GM23338 (cell line): ENCODE data around the gene SPECC1. TPM values are rescaled to one million over a fixed set of nuclear protein-coding genes. Genes with fewer than 3 reads are reported as not detected.

Experiments used
- ATAC-seq: fragments of 200-7000 bp; cut with Tn5 transposase; 3 replicates; pipeline ENCODE4 v1.9.1; 2020
- DNase-seq: peaks from one replicate; pipeline ENCODE4 v3.0.0-alpha.2; 2015; ENCODE audit warnings: low spot score
- H2AFZ ChIP-seq: fragments of 200-600 bp; sonication (generic); 2 replicates; pipeline ENCODE4 v1.8.0; 2016; ENCODE audit warnings: antibody characterized with exemption, mild to moderate bottlenecking, moderate library complexity
- H3F3A ChIP-seq: fragments of 200-600 bp; sonication (generic); replicated peaks from 2 replicates; pipeline ENCODE4 v1.8.0; 2017; ENCODE audit warnings: antibody characterized with exemption, mixed run types, low read depth
- H3K27ac ChIP-seq: fragments of 200-600 bp; sonication (generic); 2 replicates; pipeline ENCODE4 v1.6.1; 2016; ENCODE audit warnings: low read depth
- H3K27me3 ChIP-seq: fragments of 200-600 bp; sonication (generic); 2 replicates; pipeline ENCODE4 v1.8.0; 2016; ENCODE audit warnings: mild to moderate bottlenecking, mixed run types, moderate library complexity; ENCODE audit not compliant: insufficient read depth
- H3K36me3 ChIP-seq: fragments of 200-600 bp; sonication (generic); 2 replicates; pipeline ENCODE4 v1.8.0; 2016; ENCODE audit warnings: mild to moderate bottlenecking; ENCODE audit not compliant: insufficient read depth
- H3K4me1 ChIP-seq: fragments of 200-600 bp; sonication (generic); 2 replicates; pipeline ENCODE4 v1.8.0; 2016; ENCODE audit warnings: mild to moderate bottlenecking, moderate library complexity; ENCODE audit not compliant: insufficient read depth
- H3K4me2 ChIP-seq: fragments of 200-600 bp; sonication (generic); 2 replicates; pipeline ENCODE4 v1.7.1; 2017; ENCODE audit warnings: mixed run types
- H3K4me3 ChIP-seq: fragments of 200-600 bp; sonication (generic); 2 replicates; pipeline ENCODE4 v1.6.1; 2016; ENCODE audit warnings: mixed run types
- H3K79me2 ChIP-seq: fragments of 200-600 bp; sonication (generic); replicated peaks from 2 replicates; pipeline ENCODE4 v1.8.0; 2017; ENCODE audit warnings: mild to moderate bottlenecking; ENCODE audit not compliant: insufficient read depth
- H3K9me2 ChIP-seq: fragments of 200-600 bp; sonication (generic); 2 replicates; pipeline ENCODE4 v1.8.0; 2017; ENCODE audit not compliant: insufficient read depth
- H4K20me1 ChIP-seq: fragments of 200-600 bp; sonication (generic); replicated peaks from 2 replicates; pipeline ENCODE4 v1.8.0; 2017; ENCODE audit warnings: mild to moderate bottlenecking; ENCODE audit not compliant: insufficient read depth
- H3K27ac Mint-ChIP-seq: 2 replicates; pipeline ENCODE4 v1.8.0; 2020; ENCODE audit warnings: inconsistent platforms, mild to moderate bottlenecking, moderate library complexity, mixed read lengths
- H3K27me3 Mint-ChIP-seq: 3 replicates; pipeline ENCODE4 v1.8.0; 2022; ENCODE audit warnings: low read depth, mild to moderate bottlenecking, moderate library complexity, mixed read lengths, inconsistent platforms; ENCODE audit not compliant: insufficient read depth, poor library complexity
- H3K36me3 Mint-ChIP-seq: 3 replicates; pipeline ENCODE4 v1.8.0; 2021; ENCODE audit warnings: low read depth, mild to moderate bottlenecking, inconsistent platforms, moderate library complexity, mixed read lengths
- H3K4me1 Mint-ChIP-seq: 3 replicates; pipeline ENCODE4 v1.8.0; 2020; ENCODE audit warnings: mild to moderate bottlenecking, inconsistent platforms, mixed read lengths
- H3K4me3 Mint-ChIP-seq: 3 replicates; pipeline ENCODE4 v1.8.0; 2021; ENCODE audit warnings: moderate library complexity, mild to moderate bottlenecking, inconsistent platforms, mixed read lengths
- H3K9me3 Mint-ChIP-seq: 3 replicates; pipeline ENCODE4 v1.8.0; 2020; ENCODE audit warnings: moderate library complexity, mild to moderate bottlenecking, inconsistent platforms, mixed read lengths
- CREB1 ChIP-seq: fragments of 250-450 bp; sonication (Bioruptor Pico); IDR thresholded peaks from 2 replicates; pipeline ENCODE4 v1.5.0; 2020; ENCODE audit warnings: low read depth, mild to moderate bottlenecking, moderate library complexity
- EZH2 ChIP-seq: fragments of 200-600 bp; sonication (generic); IDR thresholded peaks from one replicate; pipeline ENCODE4 v1.8.0; 2017; ENCODE audit warnings: antibody characterized with exemption, mild to moderate bottlenecking, low read depth; ENCODE audit not compliant: unreplicated experiment
- EZH2phosphoT487 ChIP-seq: fragments of 200-600 bp; sonication (generic); IDR thresholded peaks from one replicate; pipeline ENCODE4 v1.8.1; 2018; ENCODE audit warnings: antibody characterized with exemption; ENCODE audit not compliant: unreplicated experiment
- JUNB ChIP-seq: IDR thresholded peaks from one replicate; pipeline ENCODE4 v1.6.1; 2016; ENCODE audit warnings: antibody characterized with exemption; ENCODE audit not compliant: unreplicated experiment
- STAT1 ChIP-seq: IDR thresholded peaks from one replicate; pipeline ENCODE4 v1.6.1; 2016; ENCODE audit warnings: antibody characterized with exemption; ENCODE audit not compliant: unreplicated experiment
- ZNF331 ChIP-seq: fragments of 250-450 bp; sonication (Bioruptor Pico); IDR thresholded peaks from 2 replicates; pipeline ENCODE4 v1.5.0; 2020; ENCODE audit warnings: low read depth, mild to moderate bottlenecking, moderate library complexity
- polyA plus RNA-seq: library from polyadenylated mRNA; unstranded; fragments of >200 nt; fragmentation: Nextera tagmentation; extraction: Ambion mirVana; gene quantifications from 2 replicates; pipeline ENCODE4 v1.2.1, GENCODE V29; 2016
- total RNA-seq: library from RNA; depleted of rRNA; stranded (reverse); fragments of >200 nt; shearing (Covaris generic); gene quantifications from 2 replicates; pipeline ENCODE4 v1.2.3, GENCODE V29; 2014
- TF ChIP-seq, protein P1 (sequence below): IDR thresholded peaks from one replicate; pipeline ENCODE4 v1.6.1; 2018; ENCODE audit warnings: antibody characterized with exemption; ENCODE audit not compliant: unreplicated experiment
- TF ChIP-seq, protein P2 (sequence below), 2 experiments: fragments of 200-600 bp in 1 of 2; sonication (generic) in 1 of 2; conservative IDR thresholded peaks; 2 replicates each; pipeline versions ENCODE4 v1.5.1 to v1.6.1; 2016 to 2017; ENCODE audit warnings: antibody characterized with exemption in 2 of 2, low read depth in 2 of 2, mild to moderate bottlenecking in 2 of 2, moderate library complexity in 1 of 2

The SPECC1 gene
- total and polyA plus RNA-seq, 2 experiments from 2014 or later: 42.6 to 101 TPM

GRCh38 chr17:20091174-20092029 lies 82.2 kb downstream of the SPECC1 start:
- H3K9me2 ChIP-seq: no peaks in the 10 kb centered on the region
- H3K27me3 Mint-ChIP-seq: peaks cover 10% of the 10 kb centered on the region
- H3K9me3 Mint-ChIP-seq: no peaks in the 10 kb centered on the region; the same call in 2 of the 3 replicates
- no peaks in the 10 kb centered on the region for H3K36me3 Mint-ChIP-seq
- TF ChIP-seq ZNF331 (CRISPR knock-in tag) (no peak), JUNB (no peak)
- TF ChIP-seq, protein P1, sequence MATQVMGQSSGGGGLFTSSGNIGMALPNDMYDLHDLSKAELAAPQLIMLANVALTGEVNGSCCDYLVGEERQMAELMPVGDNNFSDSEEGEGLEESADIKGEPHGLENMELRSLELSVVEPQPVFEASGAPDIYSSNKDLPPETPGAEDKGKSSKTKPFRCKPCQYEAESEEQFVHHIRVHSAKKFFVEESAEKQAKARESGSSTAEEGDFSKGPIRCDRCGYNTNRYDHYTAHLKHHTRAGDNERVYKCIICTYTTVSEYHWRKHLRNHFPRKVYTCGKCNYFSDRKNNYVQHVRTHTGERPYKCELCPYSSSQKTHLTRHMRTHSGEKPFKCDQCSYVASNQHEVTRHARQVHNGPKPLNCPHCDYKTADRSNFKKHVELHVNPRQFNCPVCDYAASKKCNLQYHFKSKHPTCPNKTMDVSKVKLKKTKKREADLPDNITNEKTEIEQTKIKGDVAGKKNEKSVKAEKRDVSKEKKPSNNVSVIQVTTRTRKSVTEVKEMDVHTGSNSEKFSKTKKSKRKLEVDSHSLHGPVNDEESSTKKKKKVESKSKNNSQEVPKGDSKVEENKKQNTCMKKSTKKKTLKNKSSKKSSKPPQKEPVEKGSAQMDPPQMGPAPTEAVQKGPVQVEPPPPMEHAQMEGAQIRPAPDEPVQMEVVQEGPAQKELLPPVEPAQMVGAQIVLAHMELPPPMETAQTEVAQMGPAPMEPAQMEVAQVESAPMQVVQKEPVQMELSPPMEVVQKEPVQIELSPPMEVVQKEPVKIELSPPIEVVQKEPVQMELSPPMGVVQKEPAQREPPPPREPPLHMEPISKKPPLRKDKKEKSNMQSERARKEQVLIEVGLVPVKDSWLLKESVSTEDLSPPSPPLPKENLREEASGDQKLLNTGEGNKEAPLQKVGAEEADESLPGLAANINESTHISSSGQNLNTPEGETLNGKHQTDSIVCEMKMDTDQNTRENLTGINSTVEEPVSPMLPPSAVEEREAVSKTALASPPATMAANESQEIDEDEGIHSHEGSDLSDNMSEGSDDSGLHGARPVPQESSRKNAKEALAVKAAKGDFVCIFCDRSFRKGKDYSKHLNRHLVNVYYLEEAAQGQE: no peak
- TF ChIP-seq, protein P2, sequence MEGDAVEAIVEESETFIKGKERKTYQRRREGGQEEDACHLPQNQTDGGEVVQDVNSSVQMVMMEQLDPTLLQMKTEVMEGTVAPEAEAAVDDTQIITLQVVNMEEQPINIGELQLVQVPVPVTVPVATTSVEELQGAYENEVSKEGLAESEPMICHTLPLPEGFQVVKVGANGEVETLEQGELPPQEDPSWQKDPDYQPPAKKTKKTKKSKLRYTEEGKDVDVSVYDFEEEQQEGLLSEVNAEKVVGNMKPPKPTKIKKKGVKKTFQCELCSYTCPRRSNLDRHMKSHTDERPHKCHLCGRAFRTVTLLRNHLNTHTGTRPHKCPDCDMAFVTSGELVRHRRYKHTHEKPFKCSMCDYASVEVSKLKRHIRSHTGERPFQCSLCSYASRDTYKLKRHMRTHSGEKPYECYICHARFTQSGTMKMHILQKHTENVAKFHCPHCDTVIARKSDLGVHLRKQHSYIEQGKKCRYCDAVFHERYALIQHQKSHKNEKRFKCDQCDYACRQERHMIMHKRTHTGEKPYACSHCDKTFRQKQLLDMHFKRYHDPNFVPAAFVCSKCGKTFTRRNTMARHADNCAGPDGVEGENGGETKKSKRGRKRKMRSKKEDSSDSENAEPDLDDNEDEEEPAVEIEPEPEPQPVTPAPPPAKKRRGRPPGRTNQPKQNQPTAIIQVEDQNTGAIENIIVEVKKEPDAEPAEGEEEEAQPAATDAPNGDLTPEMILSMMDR (conservative IDR thresholded peaks at IDR 0.05; ENCODE audit: low read depth in 2 of 2): no peak
- H3F3A ChIP-seq: no peaks in the 10 kb centered on the region
- no peaks in the 10 kb centered on the region for H4K20me1 ChIP-seq
- peak overlapping the region; percentile 61 for H3K4me2 ChIP-seq
- no peak overlapping the region for H3K4me3 Mint-ChIP-seq
- H3K27ac ChIP-seq: peak overlapping the region; percentile 68; the same call in 1 of the 2 replicates
- peak; percentile 32 for DNase-seq
- H3K4me1 Mint-ChIP-seq: peaks cover 51% of the 10 kb centered on the region
- no peaks in the 10 kb centered on the region for H3K79me2 ChIP-seq
- H3K27ac Mint-ChIP-seq: peak overlapping the region; percentile 54
- no peak overlapping the region for H3K4me3 ChIP-seq
- no peaks in the 10 kb centered on the region for H3K36me3 ChIP-seq
- no peak for ATAC-seq
- H2AFZ ChIP-seq: peak overlapping the region; percentile 87; the same call in 1 of the 2 replicates
- H3K4me1 ChIP-seq: peaks cover 43% of the 10 kb centered on the region
- H3K27me3 ChIP-seq: no peaks in the 10 kb centered on the region

GRCh38 chr17:20092261-20092867 lies 83.2 kb downstream of the SPECC1 start:
- no peak for ATAC-seq
- no peaks in the 10 kb centered on the region for H3K79me2 ChIP-seq
- H3K4me3 Mint-ChIP-seq: peak overlapping the region; percentile 3; the same call in 1 of the 3 replicates
- no peak for TF ChIP-seq STAT1
- no peak for TF ChIP-seq EZH2
- TF ChIP-seq JUNB: no peak
- TF ChIP-seq, protein P1: no peak
- TF ChIP-seq CREB1: no peak
- TF ChIP-seq EZH2phosphoT487: no peak

More at GRCh38 chr17:20092261-20092867, 83.2 kb downstream of the SPECC1 start:
- Mint-ChIP-seq H3K9me3 (no peaks in the 10 kb centered on the region; the same call in 2 of the 3 replicates), H3K27me3 (peaks cover 10% of the 10 kb centered on the region), H3K36me3 (no peaks in the 10 kb centered on the region), H3K27ac (peak overlapping the region; percentile 80), H3K4me1 (peaks cover 46% of the 10 kb centered on the region)
- Histone ChIP-seq H3K27ac (peak overlapping the region; percentile 68; the same call in 1 of the 2 replicates), H3K27me3 (no peaks in the 10 kb centered on the region), H3K4me1 (peaks cover 38% of the 10 kb centered on the region), H3K9me2 (peaks cover 2% of the 10 kb centered on the region; the same call in 1 of the 2 replicates), H2AFZ (no peak overlapping the region), H3K4me3 (no peak overlapping the region), H3F3A (no peaks in the 10 kb centered on the region), H4K20me1 (no peaks in the 10 kb centered on the region), H3K36me3 (no peaks in the 10 kb centered on the region), H3K4me2 (peak overlapping the region; percentile 61)
- DNase-seq: no peak
